ENCODE data around the gene PPP4R3C.
"Not testable (repeated sequence)": the region's sequence is repeated elsewhere in the genome, so short reads cannot be mapped to it uniquely, and the experiment has no call there.

The PPP4R3C gene

DNA sequence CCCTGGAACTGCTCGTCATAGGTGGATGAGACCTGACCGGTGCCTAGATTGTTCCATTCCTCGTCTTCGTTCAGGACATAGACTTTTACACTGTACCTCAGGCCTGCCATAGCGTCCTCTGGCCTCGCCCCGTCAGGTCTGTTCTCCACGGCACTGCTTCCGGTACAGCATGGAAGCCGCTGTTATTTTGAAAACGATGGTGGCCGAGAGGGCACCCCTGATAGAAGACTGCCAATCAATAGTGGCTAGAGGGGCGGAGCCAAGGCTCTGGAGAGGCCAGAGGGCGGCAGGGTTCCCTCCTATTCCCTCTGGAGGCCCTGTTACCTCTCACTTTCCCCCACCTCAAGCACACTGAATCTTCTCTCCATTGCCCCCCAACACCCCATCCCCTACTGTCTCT, at the start of gene PPP4R3C:
PPP4R3C (minus strand) TSS at position 155 of the 400 bp plus-strand sequence; CDS start at position 110, 45 bp downstream.
- DNase-seq = no peak

GRCh38 chrX:27491397-27491796, 28.3 kb upstream of the PPP4R3C start:
- DNase-seq = no peak

- DNase-seq = no peak
Observed at GRCh38 chrX:27466051-27466450, 2.9 kb upstream of the PPP4R3C start.

DNA sequence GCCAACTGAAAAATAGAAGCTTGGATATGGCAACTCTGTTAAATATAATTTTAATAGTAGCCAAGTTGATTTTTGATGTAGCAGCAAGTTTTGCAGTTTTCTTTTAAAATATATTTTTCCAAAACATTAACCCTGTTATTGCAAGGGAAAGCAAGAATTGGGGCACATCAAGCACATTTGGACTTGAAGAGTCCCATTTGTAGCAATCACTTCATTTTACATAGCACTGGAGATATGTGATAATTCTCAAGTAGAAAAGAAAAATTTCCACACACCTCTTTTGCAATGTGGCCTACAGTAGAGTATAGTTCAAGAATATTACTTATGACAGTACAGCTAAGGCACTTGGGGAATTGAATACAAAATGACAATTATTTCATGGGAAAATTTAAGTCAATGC, 1.9 kb upstream of the PPP4R3C start:
- no peak for DNase-seq

DNA sequence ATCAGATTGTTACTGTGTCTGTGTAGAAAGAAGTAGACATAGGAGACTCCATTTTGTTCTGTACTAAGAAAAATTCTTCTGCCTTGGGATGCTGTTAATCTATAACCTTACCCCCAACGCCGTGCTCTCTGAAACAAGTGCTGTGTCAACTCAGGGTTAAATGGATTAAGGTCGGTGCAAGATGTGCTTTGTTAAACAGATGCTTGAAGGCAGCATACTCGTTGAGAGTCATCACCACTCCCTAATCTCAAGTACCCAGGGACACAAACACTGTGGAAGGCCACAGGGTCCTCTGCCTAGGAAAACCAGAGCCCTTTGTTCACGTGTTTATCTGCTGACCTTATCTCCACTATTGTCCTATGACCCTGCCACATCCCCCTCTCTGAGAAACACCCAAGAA, 4.0 kb downstream of the PPP4R3C start:
- not testable (repeated sequence) for DNase-seq

DNA sequence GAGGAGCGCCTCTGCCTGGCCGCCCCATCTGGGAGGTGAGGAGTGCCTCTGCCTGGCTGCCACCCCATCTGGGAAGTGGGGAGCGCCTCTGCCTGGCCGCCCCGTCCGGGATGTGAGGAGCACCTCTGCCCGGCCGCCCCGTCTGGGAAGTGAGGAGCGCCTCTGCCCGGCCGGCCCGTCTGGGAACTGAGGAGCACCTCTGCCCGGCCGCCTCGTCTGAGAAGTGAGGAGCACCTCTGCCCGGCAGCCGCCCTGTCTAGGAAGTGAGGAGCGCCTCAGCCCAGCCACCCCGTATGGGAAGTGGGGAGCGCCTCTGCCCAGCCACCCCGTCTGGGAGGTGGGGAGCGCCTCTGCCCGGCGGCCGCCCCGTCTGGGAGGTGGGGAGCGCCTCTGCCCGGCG, 4.6 kb downstream of the PPP4R3C start:
- DNase-seq = not testable (repeated sequence)

- DNase-seq = no peak
Observed at GRCh38 chrX:27451324-27451723, 11.8 kb downstream of the PPP4R3C start.

GRCh38 chrX:27446423-27446822, 16.7 kb downstream of the PPP4R3C start:
- no peak for DNase-seq

DNA sequence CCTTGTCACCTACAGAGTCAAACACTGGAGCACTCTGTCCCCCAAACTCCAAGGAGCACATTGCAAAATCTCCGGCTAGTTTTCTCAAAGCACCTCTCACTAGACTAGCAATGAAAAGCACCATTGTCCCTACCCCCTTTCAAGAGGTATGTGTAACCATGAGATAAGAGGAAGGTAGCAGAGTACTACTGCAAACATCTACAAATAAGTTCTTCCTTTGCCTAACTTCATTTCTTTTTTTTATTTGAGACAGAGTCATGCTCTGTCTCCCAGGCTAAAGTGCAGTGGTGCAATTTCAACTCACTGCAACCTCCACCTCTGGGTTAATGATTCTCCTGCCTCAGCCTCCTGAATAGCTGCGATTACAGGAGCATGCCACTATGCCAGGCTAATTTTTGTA, 17.7 kb downstream of the PPP4R3C start:
- DNase-seq = no peak

DNA sequence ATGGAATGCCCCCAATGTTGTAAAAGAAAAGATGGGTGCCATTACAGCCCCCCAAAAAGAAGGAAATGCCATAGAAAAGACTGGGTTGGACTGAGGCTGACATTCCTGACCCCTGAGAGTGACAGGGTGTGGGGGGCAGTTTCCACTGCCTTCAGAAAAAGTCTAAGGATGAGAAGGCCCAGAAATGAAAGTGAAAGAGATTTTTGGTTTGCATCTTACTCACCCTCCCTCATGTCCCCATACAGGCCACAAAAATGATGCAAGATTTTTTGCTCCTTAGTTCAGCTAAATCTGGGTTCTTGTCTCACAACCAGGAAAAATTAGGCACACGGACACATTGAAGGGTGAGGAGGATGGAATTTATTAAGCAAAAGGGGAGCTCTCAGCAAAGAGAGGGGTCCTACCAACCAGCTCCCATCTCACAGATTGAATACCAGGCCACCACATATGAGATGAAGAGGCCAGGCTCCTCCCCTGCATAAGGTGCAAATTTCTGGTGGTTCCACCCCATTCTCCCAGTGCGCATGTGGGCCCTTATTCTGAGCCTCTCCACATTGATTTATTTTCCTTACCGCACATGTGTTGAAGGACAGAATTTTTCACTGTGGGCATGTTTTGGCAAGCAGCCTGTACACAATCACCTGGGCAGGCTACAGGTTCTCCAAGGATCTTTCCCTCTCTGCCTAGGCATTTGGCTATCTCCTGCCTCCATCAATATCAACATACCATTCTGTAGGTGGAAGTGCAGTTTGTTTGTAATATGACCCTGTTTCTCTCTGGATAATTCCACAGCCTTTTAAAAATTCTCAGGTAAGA, 18.8 kb downstream of the PPP4R3C start:
- DNase-seq = no peak

DNA sequence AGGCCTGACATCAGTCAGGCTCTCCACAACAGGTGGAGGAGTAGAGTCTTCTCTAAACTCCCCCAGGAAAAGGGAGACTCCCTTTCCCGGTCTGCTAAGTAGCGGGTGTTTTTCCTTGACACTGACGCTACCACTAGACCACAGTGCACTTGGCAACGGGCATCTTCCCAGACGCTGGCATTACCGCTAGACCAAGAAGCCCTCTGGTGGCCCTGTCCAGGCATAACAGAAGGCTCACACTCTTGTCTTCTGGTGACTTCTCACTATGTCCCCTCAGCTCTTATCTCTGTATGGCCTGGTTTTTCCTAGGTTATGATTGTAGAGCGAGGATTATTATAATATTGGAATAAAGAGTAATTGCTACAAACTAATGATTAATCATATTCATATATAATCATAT, 20.7 kb downstream of the PPP4R3C start:
- not testable (repeated sequence) for DNase-seq

GRCh38 chrX:27439771-27440170, 23.4 kb downstream of the PPP4R3C start:
- no peak for DNase-seq

DNA sequence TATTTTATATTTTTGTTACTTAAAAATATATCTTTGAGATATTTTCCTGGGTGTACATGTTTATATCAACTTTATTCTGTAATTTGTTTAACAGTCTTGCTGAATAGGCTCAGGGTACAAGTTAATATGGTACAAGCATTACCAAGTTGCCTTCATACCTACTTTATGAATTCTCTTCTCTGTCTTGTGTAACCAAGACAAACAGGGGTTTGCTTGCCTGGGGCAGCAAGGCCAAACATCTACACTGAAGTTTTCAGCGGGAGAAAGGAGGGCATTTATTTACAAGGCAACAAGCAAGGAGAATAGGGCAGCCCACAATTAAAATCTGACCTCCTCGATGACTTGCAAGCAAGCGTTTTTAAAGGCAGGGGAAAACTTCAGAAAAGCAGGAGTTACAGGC, 24.2 kb downstream of the PPP4R3C start:
- DNase-seq = no peak

GRCh38 chrX:27435031-27435430, 28.1 kb downstream of the PPP4R3C start:
- no peak for DNase-seq
